Neural crest cell (in vitro differentiated cells): ENCODE results near the gene GRIN3B. TPM values are rescaled to one million over a fixed set of nuclear protein-coding genes. Genes with fewer than 3 reads are reported as not detected.

ENCODE experiments used
- DNase-seq: peaks from one replicate; pipeline ENCODE4 v3.0.0; 2021; ENCODE audit warnings: low read depth, mixed read lengths, low spot score
- H3K27ac Mint-ChIP-seq: one replicate; pipeline ENCODE4 v1.8.0; 2021; ENCODE audit warnings: mild to moderate bottlenecking, mixed read lengths; ENCODE audit not compliant: unreplicated experiment
- H3K27me3 Mint-ChIP-seq: 2 replicates; pipeline ENCODE4 v1.8.0; 2021; ENCODE audit warnings: low read depth, mild to moderate bottlenecking, mixed read lengths
- H3K36me3 Mint-ChIP-seq: 2 replicates; pipeline ENCODE4 v1.8.0; 2021; ENCODE audit warnings: low read depth, mild to moderate bottlenecking, mixed read lengths
- H3K4me1 Mint-ChIP-seq: 2 replicates; pipeline ENCODE4 v1.8.0; 2021; ENCODE audit warnings: mixed read lengths
- H3K4me3 Mint-ChIP-seq: one replicate; pipeline ENCODE4 v1.8.0; 2021; ENCODE audit warnings: mild to moderate bottlenecking, mixed read lengths
- H3K9me3 Mint-ChIP-seq: 2 replicates; pipeline ENCODE4 v1.8.0; 2021; ENCODE audit warnings: mixed read lengths
- CTCF ChIP-seq: fragments of 200-600 bp; sonication (generic); conservative IDR thresholded peaks from 2 replicates; pipeline ENCODE4 v1.5.0; 2021; ENCODE audit warnings: antibody characterized with exemption, mild to moderate bottlenecking
- total RNA-seq: library from RNA; stranded (reverse); gene quantifications from 2 replicates; pipeline ENCODE4 v1.2.1, GENCODE V29; 2021

Gene GRIN3B
- total RNA-seq, 1 donor from 2014 or later = 0.12 TPM

- TF ChIP-seq CTCF = no peak
- H3K36me3 Mint-ChIP-seq = peaks cover 2% of the 10 kb centered on the region
Observed at GRCh38 chr19:994516-994915, 5.7 kb upstream of the GRIN3B start.

GRCh38 chr19:995051-995827 lies 5.0 kb upstream of the GRIN3B start:
- no peak overlapping the region for H3K4me3 Mint-ChIP-seq
- peaks cover 50% of the 10 kb centered on the region for H3K27me3 Mint-ChIP-seq
- peaks cover 4% of the 10 kb centered on the region for H3K4me1 Mint-ChIP-seq
- no peak for TF ChIP-seq CTCF
- H3K9me3 Mint-ChIP-seq = no peaks in the 10 kb centered on the region
- no peak overlapping the region for H3K27ac Mint-ChIP-seq
- H3K36me3 Mint-ChIP-seq = peaks cover 2% of the 10 kb centered on the region
- no peak for DNase-seq

More at GRCh38 chr19:994516-994915, 5.7 kb upstream of the GRIN3B start:
- Mint-ChIP-seq H3K4me3 (no peak overlapping the region), H3K27ac (no peak overlapping the region), H3K4me1 (peaks cover 4% of the 10 kb centered on the region), H3K9me3 (no peaks in the 10 kb centered on the region), H3K27me3 (peaks cover 46% of the 10 kb centered on the region)
- DNase-seq = no peak

- Mint-ChIP-seq H3K36me3 (peaks cover 2% of the 10 kb centered on the region), H3K27ac (no peak overlapping the region), H3K4me3 (no peak overlapping the region), H3K4me1 (peaks cover 4% of the 10 kb centered on the region), H3K27me3 (peaks cover 55% of the 10 kb centered on the region), H3K9me3 (no peaks in the 10 kb centered on the region)
- DNase-seq = no peak
- TF ChIP-seq CTCF = no peak
Observed at GRCh38 chr19:996051-996838, 4.0 kb upstream of the GRIN3B start.

- Mint-ChIP-seq H3K4me3 (peak overlapping the region; percentile 72), H3K4me1 (peaks cover 4% of the 10 kb centered on the region), H3K36me3 (peaks cover 3% of the 10 kb centered on the region), H3K27ac (no peak overlapping the region), H3K27me3 (peaks cover 71% of the 10 kb centered on the region), H3K9me3 (no peaks in the 10 kb centered on the region)
- no peak for TF ChIP-seq CTCF
- no peak for DNase-seq
Observed at GRCh38 chr19:998064-998463, 2.2 kb upstream of the GRIN3B start.

- H3K27ac Mint-ChIP-seq = no peak overlapping the region
- H3K27me3 Mint-ChIP-seq = peaks cover 73% of the 10 kb centered on the region
- peaks cover 3% of the 10 kb centered on the region for H3K36me3 Mint-ChIP-seq
- DNase-seq = no peak
- H3K9me3 Mint-ChIP-seq = no peaks in the 10 kb centered on the region
- peaks cover 4% of the 10 kb centered on the region for H3K4me1 Mint-ChIP-seq
- TF ChIP-seq CTCF = no peak
- peak overlapping the region; percentile 77 for H3K4me3 Mint-ChIP-seq
Observed at GRCh38 chr19:999379-999719, 870 bp upstream of the GRIN3B start.
